SK-N-DZ (cell line): ENCODE data around the gene C1QTNF12.
"Not testable (repeated sequence)": the region's sequence is repeated elsewhere in the genome, so short reads cannot be mapped to it uniquely, and the experiment has no call there.

Experiments
- DNase-seq: peaks from one replicate; pipeline ENCODE4 v3.0.0-alpha.2; 2015; ENCODE audit warnings: low spot score

Gene C1QTNF12

DNA sequence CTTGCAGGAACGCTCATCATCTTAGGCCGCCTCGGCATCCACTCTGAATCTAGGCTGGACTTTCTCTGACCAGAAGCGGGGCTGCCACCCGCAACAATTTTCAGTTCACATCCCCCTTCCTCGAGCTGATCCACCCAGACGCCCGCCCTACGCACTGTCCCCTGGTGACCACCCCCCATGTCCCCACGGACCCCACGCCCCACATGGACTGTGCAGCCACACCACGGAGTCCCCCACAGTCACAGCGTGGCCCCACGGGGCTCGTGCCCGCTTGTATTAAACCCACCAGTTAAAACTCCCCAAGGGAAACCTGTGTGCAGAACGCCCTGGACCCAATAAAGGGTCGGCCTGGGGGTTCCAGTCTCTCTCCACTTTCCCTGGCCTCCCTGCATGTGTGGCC is 13.0 kb upstream of the C1QTNF12 start:
- DNase-seq: no peak

DNA sequence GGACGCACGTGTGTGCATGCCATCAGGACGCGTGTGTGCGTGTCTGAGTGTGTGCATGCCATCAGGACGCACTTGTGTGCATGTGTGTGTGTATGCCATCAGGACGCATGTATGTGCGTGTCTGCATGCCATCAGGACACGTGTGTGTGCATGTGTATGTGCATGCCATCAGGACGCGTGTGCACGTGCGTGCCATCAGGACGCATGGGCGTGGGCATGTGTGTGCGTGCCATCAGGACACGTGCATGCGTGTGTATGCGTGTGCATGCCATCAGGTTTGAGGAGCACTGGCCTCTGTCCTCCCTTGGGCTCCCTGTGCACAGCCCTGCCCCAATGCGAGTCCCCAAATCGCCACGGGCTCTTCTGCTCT is 12.6 kb upstream of the C1QTNF12 start:
- no peak for DNase-seq

DNA sequence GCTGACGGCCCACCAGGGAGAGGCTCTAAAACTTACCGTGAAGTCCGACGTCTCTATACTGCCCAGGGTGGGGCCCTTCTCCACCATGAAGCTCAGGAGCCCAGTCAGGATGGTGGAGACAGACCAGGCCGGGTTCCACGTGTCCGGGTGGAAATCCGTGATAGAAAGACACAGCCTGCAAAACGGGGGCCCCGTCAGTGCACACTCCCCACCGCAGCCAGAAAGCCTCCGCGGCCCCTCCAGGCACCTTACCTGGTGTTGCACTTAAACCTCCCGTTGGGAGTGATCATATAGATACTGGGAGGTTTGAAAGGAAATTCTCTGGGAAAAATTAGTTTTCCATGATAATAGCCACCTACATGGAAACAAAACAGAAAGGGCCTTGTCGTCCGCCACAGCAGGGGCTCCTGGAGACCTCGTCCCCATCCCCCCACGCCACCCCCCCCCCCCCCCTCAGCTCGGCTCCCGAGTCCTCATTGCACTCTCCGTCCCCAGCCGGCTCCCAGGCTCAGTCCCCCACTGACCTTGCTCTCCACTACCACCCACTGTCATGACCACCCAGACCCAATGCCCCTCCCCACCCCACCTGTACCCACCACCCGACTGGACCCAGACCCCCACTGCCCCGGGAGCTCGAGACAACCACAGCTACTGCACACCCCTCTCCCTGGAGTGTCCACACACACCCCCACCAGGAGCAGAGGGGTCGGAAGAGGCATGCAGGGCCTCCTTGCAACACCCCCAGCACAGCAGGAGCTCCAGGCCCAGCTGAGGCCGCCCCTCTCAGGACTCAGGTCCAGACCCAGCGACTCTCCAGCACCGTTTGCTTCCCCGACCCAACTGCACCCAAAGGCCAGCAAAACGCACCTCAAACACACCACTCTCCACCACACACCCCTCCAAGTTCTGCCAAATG is 10.7 kb upstream of the C1QTNF12 start:
- no peak for DNase-seq

DNA sequence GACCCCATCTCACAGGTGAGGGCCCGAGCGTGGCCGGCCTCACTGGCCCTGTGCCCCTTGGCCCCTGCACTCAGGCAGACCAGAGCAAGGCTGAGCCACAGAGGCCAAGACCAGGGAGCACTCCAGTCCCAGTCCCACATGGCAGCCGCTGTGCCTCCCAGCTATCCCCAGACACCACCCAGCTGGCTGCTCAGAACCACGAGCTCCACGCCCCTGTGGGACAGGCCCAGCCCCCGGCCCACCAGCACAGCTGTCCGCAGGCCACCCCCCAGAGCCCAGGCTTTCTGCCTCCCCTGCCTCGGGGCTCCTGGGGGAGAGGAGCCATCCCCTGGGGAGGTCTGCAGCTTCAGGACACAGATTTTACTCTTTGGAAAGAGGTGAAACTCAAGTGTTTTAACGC is 9.1 kb upstream of the C1QTNF12 start:
- DNase-seq: no peak

DNA sequence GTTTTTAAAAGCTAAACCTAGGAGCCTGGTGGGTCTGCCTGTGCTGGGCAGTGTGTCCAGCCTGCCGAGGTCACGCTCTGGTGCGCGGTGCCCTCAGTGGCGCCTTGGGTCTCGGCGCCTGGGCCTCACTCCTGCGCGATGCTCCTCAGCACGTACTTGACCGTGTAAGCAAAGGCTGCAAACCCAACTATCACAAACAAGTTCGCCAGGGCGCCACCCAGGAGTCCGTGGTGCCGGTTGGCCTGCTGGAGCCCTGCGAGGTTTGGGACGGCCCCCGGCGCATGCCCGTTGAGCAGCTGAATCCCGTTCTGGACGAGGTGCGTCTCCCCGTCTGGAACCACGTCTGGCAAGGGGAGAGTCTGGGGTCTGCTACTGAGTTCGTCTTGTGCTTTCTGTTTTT is 8.6 kb upstream of the C1QTNF12 start:
- no peak for DNase-seq

DNA sequence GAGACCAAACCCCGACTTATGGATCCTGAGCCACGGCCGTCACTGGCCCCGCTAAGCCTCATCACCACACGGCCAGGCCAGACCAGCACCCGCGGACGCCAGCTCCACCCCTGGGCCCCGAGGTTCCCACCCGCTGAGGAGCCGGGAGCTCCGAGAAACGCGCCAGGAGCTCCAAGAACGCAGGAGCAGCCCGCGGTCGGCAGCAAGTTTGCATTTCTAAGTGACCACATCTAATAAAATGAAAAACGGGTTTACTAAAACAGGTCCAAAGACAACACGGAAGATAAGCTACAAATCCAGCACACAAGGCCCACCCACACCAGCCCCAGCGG is 8.1 kb upstream of the C1QTNF12 start:
- no peak for DNase-seq

DNA sequence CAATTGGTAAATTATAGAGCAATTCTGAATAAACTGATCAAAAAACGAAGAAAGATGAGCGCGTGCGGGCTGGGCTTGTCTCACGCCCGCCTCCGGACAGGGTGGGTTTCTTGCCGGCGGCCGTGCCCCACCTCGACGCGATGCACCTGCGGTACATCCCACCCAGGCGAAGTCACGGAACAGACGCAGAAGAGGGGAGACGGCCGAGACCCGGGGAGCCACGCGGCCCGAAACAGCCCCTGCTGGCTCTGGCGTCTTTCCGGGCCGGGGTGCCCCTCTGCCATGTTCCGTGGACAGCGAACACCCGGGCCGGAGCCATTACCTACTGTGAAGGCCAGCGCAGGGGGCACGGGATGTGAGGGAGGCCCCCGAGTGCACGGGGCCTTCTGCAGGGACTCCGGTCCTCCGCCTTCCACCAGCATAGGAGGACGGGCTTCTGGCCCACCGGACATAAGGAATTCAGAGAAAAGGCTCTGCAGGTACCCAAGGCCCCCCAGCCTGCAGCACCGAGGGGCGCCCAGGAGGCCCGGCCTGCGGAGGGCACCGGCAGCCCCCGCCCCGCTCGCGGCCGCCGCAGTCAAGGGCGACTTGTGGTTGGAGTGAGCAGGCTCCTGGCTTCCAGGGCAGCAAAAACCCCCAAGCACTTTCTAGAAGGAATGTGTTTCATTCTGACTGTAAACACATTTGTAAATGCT is 7.6 kb upstream of the C1QTNF12 start:
- DNase-seq: no peak

DNA sequence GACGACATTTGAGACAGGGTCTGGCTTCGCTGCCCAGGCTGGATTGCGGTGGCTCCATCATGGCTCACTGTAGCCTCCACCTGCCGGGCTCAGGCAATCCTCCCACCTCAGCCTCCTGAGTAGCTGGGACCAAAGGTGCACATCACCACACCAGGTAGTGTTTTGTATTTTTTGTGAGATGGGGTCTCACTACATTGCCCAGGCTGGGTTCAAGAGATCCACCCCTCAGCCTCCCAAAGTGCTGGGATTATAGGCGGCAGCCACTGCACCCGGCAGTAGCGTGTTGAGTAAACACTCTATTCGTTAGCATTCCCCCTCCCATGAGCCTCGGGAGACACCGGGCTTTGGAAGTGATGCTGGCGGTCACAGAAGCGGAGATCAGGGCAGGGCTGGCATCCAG is 6.8 kb upstream of the C1QTNF12 start:
- no peak for DNase-seq

DNA sequence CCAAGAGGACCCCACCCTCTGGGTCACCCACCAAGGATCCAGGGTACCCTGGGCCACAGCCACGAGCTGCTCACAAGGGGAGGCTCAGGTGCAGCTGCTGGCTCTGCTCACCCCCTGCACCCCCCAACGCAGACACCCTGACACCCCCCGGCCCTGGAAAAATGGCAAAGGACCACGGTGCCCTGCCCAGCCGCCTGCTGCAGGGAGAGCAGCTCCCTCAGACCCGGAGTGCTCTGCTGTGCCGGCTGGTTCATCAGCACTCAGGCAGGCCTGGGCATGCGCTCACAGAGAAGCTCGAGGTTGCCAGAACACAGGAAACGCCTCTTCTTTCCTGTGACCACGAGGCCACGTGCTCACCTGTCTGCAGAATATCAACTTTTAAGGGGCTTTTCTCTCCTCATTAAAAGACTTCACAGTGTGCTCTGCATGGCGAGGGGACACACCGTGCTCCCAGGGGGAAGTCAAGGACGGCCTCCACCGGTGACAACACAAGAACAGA is 4.3 kb upstream of the C1QTNF12 start:
- no peak for DNase-seq

DNA sequence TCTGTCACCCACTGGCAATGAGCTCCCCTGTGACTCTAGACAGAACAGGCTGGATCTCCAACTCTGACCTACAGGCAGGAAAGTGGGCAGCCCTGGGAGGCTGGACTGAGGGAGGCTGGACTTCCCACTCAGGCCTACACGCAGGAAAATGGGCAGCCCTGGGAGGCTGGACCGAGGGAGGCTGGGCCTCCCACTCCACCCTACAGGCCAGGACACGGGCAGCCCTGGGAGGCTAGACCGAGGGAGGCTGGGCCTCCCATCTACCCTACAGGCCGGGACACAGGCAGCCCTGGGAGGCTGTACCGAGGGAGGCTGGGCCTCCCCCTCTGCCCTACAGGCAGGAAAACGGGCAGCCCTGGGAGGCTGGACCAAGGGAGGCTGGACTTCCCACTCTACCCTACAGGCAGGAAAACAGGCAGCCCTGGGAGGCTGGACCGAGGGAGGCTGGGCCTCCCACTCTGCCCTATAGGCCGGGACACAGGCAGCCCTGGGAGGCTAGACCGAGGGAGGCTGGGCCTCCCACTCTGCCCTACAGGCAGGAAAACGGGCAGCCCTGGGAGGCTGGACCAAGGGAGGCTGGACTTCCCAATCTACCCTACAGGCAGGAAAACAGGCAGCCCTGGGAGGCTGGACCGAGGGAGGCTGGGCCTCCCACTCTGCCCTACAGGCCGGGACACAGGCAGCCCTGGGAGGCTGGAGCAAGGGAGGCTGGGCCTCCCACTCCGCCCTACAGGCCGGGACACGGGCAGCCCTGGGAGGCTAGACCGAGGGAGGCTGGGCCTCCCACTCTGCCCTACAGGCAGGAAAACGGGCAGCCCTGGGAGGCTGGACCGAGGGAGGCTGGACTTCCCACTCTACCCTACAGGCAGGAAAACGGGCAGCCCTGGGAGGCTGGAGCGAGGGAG is 1.7 kb upstream of the C1QTNF12 start:
- DNase-seq: not testable (repeated sequence)

DNA sequence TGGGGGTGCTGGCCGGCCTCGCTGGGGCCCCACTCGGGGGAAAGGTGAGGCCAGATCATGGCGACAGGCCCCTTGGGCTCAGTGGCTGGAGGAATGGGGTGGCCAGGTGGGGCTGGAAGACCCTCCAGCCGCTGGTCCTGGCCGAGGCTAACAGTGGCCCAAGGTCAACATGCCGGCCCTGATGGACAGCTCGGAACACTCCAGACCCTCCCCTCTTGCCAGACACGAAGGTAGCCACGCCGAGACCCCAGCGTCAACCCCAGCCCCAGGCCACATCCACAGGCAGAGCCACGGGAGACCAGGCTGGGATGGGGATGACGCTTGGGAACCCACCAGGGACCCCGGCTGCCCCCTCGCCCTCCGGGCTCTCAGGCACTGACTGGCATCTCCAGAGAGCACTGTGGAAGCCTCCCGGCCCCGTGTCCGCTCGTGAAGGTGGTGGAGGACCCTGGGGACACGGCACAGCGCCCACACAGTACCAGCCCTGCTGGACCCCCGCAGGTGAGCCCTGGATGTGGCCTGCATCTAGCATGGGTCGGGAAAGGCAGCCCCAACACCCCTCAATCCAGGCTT is 905 bp upstream of the C1QTNF12 start:
- no peak for DNase-seq

DNA sequence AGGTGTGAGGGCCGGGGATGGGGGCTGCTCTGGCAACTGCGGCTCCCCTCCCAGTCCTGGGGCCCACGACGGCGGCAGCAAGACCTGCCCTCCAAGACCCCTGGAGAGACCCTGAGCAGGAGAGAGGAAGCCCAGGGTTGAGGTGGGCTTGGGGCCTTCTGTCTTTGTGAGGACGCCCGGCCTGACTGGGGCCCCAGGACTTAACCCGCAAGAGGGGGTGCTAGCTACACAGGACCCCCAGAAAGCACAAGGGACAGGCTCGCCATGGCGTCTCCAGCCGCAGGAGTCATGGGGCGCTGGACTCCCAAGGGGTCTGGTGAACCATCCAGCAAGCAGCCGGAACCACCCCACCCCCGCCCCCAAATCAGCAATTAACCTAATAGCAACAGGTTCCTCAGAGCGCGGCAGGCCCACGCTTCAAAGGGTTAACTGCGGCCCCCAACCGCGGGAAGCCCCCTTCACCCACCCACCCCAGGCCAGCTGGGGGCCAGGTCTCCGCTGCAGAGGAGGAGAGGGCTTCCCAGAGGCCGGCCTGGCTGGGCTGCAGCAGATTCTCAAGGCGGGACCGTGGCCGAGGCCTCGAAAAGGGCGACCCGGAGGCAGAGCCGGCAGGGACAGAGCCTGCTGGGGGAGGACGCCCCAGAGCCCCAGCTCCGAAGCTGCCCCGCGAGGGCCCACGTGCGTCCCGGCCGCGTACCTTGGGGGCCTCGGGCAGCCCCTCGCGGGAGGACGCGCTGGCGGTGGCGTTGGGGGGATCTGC is 525 bp downstream of the C1QTNF12 start:
- no peak for DNase-seq

DNA sequence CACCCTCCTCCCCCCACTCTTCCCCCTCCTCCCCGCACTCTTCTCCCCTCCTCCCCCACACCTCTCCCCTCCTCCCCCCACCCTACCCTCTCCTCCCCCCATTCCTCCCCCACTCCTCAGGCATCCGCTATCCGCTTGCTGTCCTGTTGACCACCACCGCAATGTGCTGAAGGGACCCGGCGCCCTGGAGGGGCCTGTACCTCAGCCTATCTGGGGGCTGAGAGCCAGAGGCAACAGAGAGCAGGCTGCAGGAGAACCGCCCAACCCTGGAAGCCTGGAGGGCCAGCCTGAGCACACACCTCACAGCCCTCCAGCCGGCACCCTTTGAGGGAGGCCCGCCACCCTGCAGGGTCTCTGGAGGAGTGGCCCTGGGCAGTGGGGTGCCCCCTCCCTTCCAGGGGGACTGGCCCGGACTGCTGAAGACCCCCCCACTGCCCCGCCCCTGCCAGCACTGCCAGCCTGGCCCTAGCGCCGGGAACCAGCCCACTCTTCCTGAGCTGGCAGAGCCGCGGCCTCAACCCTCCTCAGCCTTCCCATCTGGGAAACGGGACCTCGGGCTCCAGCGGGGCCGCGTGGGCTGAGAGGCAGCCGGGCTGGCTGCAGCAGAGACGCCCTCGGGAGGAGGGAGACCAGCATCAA is 1.2 kb downstream of the C1QTNF12 start:
- no peak for DNase-seq

DNA sequence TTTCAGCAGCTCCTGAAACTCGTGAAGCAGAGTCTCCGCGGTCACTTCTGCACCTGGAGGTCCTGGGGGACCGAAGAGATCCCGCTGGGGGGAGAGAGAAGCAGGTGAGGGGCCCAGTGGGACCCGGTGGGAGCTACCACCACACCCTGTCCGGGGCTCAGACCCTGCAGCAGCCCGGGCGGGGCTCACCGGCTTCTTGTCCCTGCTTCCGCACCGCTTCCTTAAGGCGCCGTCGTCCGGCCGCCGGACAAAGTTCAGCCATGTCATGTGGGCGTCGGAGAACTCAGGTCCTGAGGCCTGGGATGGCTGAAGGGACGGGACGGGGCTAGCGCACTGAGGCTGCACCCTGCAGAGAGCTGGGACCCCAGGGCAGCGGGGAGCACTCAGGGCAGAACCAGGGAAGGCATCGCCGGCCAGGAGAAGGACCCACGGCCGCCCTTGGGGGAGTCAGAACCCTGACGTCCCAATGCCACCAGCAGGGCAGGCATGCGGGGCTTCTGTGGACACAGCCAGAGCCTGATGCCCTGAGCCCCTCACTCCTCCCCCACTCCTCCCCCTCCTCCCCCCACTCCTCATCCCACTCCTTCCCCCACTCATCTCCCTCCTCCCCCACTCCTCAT is 2.2 kb downstream of the C1QTNF12 start:
- DNase-seq: no peak

DNA sequence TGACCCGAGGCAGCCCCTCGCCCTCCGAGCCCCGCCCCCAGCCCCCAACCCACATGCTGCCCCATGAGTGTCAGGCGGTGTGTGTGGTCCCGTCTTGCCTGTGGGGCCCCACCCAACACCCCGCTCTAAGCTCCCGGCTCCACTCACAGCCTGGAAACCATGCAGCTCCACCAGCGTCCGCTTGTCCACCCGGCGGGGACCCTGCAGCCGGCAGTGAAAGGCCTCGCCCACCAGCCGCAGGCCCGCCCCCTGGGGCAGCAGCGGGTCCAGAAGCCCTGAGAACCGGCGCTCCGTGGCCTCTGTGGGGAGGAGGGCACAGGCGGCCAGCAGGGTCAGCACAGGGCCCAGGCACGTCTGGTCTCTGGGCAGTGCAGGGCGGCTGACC is 2.7 kb downstream of the C1QTNF12 start:
- DNase-seq: no peak

DNA sequence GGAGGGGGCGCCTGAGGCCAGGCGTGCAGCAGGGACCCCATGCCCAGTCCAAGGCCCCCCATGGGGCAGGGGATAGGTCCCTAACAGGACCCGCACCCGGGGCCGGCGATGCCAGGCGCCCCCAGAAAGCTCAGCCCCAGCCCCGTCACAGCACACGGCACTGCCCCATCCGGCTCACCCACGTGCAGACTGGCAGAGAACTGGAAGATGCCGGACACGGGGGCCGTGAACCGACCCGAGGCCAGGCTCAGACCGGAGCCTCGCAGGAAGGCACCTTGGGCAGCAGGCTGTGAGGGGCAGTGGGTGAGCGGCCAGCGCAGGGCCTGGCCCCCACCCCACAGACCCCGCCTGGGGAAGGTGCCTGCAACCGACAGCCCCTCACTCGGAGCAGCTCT is 3.3 kb downstream of the C1QTNF12 start:
- DNase-seq: no peak

DNA sequence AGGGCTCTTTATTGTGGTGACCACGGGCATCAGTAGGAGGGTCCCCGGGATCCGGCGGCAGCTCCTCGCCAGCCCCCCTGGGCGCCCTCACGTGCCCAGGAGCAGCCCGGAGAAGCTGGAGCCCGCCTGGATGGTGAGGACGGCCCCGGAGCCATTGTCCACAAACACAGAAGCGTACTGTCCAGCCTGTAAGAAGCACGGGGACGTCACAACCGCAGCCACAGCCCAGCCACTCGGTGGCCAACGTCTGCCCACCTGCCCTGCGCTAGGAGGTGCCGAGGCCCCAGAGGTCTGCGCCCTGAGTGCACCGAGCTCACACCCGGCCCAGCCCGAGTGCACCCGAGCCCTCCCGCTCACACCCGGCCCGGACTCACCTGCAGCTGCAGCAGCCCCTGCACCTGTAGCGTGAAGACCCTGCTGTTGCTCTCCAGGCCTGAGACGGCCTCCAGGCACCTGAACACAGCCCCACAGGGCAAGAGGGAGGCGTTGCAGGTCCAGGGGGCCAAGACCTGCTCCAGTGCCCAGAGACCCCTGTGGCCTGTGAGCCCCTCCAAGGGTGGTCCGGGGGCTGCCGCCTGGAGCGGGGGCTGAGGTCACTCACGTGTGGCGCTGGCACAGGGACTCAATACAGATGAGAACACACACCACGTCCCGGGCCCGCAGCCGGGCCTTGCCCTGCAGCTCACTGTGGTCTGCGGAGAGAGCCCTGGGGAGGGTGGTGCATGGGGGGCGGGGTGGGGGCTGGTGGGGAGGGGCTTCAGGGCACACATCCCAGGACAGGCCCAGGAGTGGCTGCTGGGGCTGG is 3.9 kb downstream of the C1QTNF12 start:
- no peak for DNase-seq

DNA sequence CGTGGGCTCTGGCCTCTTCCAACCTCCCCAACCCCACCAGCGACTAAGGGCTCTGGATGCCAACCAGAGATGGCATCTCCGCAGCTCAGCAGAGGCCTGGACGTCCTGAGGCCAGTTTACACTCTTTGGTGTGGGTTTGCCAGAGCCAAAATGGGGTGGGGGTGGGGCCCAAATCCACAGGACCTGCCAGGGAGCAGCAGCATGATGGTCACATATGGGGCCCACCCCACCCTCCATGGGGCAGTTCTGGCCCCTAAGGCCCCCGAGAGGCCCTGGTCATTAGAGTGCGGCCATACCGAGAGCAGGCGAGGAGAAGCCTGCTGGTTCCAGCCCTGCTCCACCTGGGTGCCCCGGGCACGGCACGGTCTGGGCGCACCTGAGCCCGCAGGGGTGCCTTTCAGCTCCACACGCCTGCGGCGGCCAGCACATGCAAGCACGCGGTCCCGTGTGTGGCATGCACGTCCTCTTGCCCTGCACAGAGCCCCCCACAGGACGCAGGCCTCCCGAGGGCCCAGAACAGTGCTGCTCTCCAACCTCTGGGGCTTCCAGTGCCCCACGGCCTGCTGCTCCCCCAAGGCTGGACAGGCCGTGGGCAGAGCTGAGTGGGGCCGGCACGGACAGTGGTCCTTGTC is 4.8 kb downstream of the C1QTNF12 start:
- no peak for DNase-seq
